Endothelial cell (in vitro differentiated cells): ENCODE results near the gene FBXO2. TPM values are rescaled to one million over a fixed set of nuclear protein-coding genes. Genes with fewer than 3 reads are reported as not detected.
A peak's percentile ranks its signal among the peaks of the same experiment; 100 is the strongest.

Experiments used
- DNase-seq: peaks from one replicate; pipeline ENCODE4 v3.0.0; 2021; ENCODE audit warnings: low spot score
- H3K27ac Mint-ChIP-seq: one replicate; pipeline ENCODE4 v1.8.0; 2021; ENCODE audit warnings: mixed read lengths, inconsistent platforms; ENCODE audit not compliant: unreplicated experiment
- H3K27me3 Mint-ChIP-seq: one replicate; pipeline ENCODE4 v1.8.0; 2021; ENCODE audit warnings: mild to moderate bottlenecking, moderate library complexity, mixed read lengths, inconsistent platforms; ENCODE audit not compliant: unreplicated experiment
- H3K36me3 Mint-ChIP-seq: one replicate; pipeline ENCODE4 v1.8.0; 2021; ENCODE audit warnings: mild to moderate bottlenecking, low read depth, mixed read lengths, inconsistent platforms; ENCODE audit not compliant: unreplicated experiment
- H3K4me1 Mint-ChIP-seq: one replicate; pipeline ENCODE4 v1.8.0; 2021; ENCODE audit warnings: mild to moderate bottlenecking, mixed read lengths, inconsistent platforms; ENCODE audit not compliant: unreplicated experiment
- H3K4me3 Mint-ChIP-seq: one replicate; pipeline ENCODE4 v1.8.0; 2021; ENCODE audit warnings: mild to moderate bottlenecking, mixed read lengths, inconsistent platforms; ENCODE audit not compliant: unreplicated experiment
- H3K9me3 Mint-ChIP-seq: one replicate; pipeline ENCODE4 v1.8.0; 2021; ENCODE audit warnings: mixed read lengths, inconsistent platforms; ENCODE audit not compliant: unreplicated experiment
- CTCF ChIP-seq: fragments of 200-600 bp; sonication (generic); IDR thresholded peaks from one replicate; pipeline ENCODE4 v1.5.0; 2021; ENCODE audit warnings: antibody characterized with exemption; ENCODE audit not compliant: unreplicated experiment
- total RNA-seq: library from RNA; stranded (reverse); fragmentation: NEBNext Ultra II Directional; extraction: Animal tissue kit (Norgen Biotek cat#: 25700); gene quantifications from one replicate; pipeline ENCODE4 v1.2.1, GENCODE V29; 2021; ENCODE audit not compliant: unreplicated experiment

FBXO2 gene
- total RNA-seq, 1 donor from 2014 or later = 1.6 TPM

GRCh38 chr1:11681071-11681771 is 27.0 kb upstream of the FBXO2 start, which contains the start of gene MAD2L2:
Gene MAD2L2 (minus strand): TSS chr1:11681148. CDS start chr1:11680601, 547 bp downstream.
- no peak for TF ChIP-seq CTCF
- H3K9me3 Mint-ChIP-seq = no peaks in the 10 kb centered on the region
- DNase-seq = peak; percentile 77
- H3K4me3 Mint-ChIP-seq = peak within 1 kb of the TSS; percentile 94
- no peaks in the 10 kb centered on the region for H3K36me3 Mint-ChIP-seq
- peaks cover 2% of the 10 kb centered on the region for H3K4me1 Mint-ChIP-seq
- H3K27me3 Mint-ChIP-seq = peaks cover 8% of the 10 kb centered on the region
- no peak within 1 kb of the TSS for H3K27ac Mint-ChIP-seq

DNA sequence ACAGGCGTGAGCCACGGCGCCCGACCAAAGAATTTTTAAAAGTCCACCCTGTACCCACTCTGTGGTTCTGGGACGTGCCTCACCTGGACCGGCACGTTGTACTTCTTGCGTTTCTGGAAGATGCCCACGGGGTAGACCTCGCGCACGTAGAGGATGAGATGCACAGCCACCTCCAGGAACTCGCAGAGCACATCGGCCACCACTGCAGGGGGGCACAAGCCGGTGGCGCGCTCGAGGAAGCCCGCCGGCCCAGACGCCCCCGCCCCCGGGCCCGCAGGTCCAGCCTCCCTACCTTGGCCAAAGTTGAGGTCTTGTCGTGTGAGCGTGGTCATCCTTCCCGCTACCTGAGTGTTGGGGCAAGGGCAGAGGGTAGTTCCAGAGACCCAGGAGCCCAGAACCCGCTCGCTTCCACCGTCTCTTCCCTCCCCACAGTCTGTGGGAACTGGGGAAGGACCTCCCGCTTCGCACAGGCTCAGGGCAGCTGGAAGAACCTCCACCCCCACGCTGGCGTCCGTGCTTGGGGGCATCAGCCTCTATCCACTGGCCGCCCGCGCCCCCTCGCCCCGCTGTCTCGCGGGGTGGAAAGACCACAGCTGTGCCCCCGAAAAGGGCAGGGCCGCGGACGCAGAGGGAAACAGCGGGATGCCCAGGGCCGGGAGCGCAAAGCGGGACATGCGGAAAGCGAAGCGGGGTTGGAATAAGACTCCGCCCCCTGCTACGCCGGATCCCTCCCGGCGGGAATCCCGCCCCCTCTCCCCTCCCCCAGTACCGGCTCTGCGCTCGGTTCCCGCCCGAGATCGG is 26.2 kb upstream of the FBXO2 start:
- no peaks in the 10 kb centered on the region for H3K9me3 Mint-ChIP-seq
- H3K27ac Mint-ChIP-seq = no peak overlapping the region
- no peak for TF ChIP-seq CTCF
- H3K36me3 Mint-ChIP-seq = peaks cover 4% of the 10 kb centered on the region
- peaks cover 8% of the 10 kb centered on the region for H3K27me3 Mint-ChIP-seq
- peak overlapping the region; percentile 85 for H3K4me3 Mint-ChIP-seq
- H3K4me1 Mint-ChIP-seq = peaks cover 2% of the 10 kb centered on the region
- DNase-seq = no peak

DNA sequence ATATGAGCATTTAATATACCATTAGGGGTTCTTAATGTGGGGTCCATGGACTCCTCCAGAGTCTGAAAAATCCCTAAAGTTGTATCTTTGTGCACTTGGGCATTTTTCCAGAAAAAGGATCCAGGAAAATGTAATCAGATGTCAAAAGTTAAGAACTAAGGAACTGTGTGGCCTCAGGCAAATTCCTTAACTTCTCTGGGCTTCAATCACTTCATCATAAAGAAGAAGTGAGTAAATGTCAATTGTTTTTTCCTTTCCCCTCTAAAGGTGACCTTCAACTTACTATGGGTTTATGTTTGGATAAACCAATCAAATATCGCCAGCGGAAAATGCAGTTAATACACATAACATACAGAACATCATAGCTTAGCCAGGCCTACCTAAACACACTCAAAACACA is 24.2 kb upstream of the FBXO2 start:
- H3K9me3 Mint-ChIP-seq = no peaks in the 10 kb centered on the region
- H3K27me3 Mint-ChIP-seq = peaks cover 8% of the 10 kb centered on the region
- TF ChIP-seq CTCF = no peak
- H3K4me3 Mint-ChIP-seq = no peak overlapping the region
- no peak overlapping the region for H3K27ac Mint-ChIP-seq
- no peak for DNase-seq
- H3K36me3 Mint-ChIP-seq = peaks cover 4% of the 10 kb centered on the region
- peaks cover 2% of the 10 kb centered on the region for H3K4me1 Mint-ChIP-seq

DNA sequence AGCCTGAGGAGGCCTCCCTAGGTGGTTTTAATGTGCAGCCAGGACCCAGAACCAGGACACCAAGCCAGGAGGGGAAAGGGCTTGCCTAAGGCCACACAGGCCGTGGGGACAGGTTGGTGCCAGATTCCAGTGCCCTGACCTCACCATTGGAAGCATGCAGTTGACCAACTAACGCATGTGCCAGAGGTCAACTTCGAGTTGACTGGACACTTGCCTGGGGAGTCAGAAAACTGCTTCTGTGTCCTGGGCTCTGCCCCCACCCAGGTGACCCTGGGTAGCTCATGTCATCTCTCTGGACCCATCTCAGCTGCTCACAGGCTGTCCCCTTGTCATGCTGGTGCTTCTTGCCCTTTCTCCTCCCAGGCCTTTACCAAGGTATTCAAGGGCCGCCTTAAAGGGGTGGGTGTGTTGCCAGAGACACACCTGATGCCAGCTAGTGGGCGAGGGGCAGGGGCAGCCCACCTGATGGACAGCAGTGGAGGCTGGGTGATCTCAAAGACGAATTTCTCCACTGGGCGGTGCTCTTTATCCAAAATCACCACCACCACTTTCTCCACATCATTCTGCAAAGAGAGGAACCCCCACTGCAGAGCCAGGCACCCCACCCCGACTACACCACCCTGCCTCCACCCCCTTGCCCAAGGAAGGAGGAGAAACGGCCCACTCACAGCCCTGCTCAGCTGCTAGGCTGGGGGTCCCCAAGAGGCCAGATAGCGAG is 22.3 kb upstream of the FBXO2 start:
- TF ChIP-seq CTCF = no peak

More for the DNA sequence above, 22.3 kb upstream of the FBXO2 start:
- no peak overlapping the region for H3K27ac Mint-ChIP-seq
- H3K27me3 Mint-ChIP-seq = peaks cover 6% of the 10 kb centered on the region
- no peak overlapping the region for H3K4me3 Mint-ChIP-seq
- H3K4me1 Mint-ChIP-seq = peaks cover under 1% of the 10 kb centered on the region
- H3K9me3 Mint-ChIP-seq = no peaks in the 10 kb centered on the region
- peaks cover 4% of the 10 kb centered on the region for H3K36me3 Mint-ChIP-seq
- DNase-seq = no peak
